ENCODE data around the gene YAF2.

GRCh38 chr12:42135259-42135814 is 102.7 kb downstream of the YAF2 start:
- TF ChIP-seq CTCF (IDR thresholded peaks at IDR 0.05): no peak
- no peak for TF ChIP-seq POLR2A (IDR thresholded peaks at IDR 0.05)
